ENCODE measurements around the gene LMO2. TPM values are rescaled to one million over a fixed set of nuclear protein-coding genes. Genes with fewer than 3 reads are reported as not detected.
A peak's percentile ranks its signal among the peaks of the same experiment; 100 is the strongest.

LMO2 gene
- total RNA-seq, 1 donor from 2014 or later = 65.1 TPM

DNA sequence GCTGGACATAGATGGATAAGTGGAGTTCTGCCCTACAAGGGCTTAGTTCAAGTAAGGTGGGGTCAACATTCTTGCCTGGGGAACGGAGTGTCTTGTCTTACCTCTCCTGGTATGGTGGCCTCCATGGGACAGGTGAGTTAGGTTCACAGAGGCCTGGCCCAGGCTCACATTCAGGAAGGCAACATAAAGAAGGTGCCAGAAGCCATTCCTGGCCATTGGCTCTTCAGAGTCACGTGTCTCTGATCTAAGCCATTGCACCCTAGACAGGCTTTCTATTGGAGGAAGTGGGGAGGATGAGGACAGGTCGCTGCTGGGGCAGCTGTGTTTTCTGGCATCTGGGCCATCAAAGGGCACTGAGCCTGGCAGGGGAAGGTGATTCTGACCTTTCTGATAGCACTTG, 14.8 kb downstream of the LMO2 start:
- Histone ChIP-seq H3K4me3 (no peak overlapping the region), H3K9me3 (no peaks in the 10 kb centered on the region), H3K27ac (no peak overlapping the region), H3K36me3 (no peaks in the 10 kb centered on the region), H3K27me3 (no peaks in the 10 kb centered on the region), H3K4me1 (peaks cover 9% of the 10 kb centered on the region)
- no peak for DNase-seq
- intact Hi-C loops (cut with DNase I) = no loop called here
- ATAC-seq = no peak
- TF ChIP-seq, protein P1, sequence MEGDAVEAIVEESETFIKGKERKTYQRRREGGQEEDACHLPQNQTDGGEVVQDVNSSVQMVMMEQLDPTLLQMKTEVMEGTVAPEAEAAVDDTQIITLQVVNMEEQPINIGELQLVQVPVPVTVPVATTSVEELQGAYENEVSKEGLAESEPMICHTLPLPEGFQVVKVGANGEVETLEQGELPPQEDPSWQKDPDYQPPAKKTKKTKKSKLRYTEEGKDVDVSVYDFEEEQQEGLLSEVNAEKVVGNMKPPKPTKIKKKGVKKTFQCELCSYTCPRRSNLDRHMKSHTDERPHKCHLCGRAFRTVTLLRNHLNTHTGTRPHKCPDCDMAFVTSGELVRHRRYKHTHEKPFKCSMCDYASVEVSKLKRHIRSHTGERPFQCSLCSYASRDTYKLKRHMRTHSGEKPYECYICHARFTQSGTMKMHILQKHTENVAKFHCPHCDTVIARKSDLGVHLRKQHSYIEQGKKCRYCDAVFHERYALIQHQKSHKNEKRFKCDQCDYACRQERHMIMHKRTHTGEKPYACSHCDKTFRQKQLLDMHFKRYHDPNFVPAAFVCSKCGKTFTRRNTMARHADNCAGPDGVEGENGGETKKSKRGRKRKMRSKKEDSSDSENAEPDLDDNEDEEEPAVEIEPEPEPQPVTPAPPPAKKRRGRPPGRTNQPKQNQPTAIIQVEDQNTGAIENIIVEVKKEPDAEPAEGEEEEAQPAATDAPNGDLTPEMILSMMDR (IDR thresholded peaks at IDR 0.05) = no peak

DNA sequence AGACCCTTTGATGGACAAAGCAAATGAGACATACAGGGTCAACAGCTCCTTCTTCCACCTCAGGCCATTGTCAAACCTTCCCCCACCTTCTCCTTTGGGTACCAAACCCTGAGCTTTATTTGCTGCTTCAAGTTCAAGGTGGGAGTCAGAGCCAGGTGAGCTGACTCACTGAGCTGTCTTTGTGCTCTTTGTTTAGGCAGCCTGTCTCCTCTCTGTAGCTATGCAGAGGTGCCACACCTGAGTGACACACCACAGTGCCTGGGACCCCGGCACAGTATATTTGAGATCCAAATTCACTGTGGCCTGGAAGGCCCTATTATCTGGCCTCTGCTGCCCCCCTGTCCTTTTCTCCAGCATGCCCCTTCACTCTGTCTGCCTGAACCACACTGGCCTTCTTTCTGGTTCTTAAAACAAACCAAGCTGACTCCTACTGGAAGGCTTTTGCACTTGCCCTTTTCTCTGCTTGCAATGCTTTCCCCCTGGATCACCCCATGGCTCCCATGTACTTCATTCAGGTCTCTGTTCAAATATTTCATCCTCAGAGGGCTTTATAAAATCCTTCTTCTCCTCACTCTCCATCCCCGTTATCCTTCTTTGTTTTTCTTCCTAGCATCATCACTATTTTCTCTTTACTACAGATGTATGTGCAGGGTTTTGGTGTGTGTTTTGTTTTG, 16.1 kb downstream of the LMO2 start:
- no peak for ATAC-seq
- Histone ChIP-seq H3K9me3 (no peaks in the 10 kb centered on the region), H3K4me1 (peaks cover 14% of the 10 kb centered on the region), H3K36me3 (no peaks in the 10 kb centered on the region), H3K4me3 (no peak overlapping the region), H3K27ac (no peak overlapping the region), H3K27me3 (no peaks in the 10 kb centered on the region)
- DNase-seq = no peak
- intact Hi-C loops (cut with DNase I) = no loop called here
- TF ChIP-seq, protein P1 (IDR thresholded peaks at IDR 0.05) = no peak

DNA sequence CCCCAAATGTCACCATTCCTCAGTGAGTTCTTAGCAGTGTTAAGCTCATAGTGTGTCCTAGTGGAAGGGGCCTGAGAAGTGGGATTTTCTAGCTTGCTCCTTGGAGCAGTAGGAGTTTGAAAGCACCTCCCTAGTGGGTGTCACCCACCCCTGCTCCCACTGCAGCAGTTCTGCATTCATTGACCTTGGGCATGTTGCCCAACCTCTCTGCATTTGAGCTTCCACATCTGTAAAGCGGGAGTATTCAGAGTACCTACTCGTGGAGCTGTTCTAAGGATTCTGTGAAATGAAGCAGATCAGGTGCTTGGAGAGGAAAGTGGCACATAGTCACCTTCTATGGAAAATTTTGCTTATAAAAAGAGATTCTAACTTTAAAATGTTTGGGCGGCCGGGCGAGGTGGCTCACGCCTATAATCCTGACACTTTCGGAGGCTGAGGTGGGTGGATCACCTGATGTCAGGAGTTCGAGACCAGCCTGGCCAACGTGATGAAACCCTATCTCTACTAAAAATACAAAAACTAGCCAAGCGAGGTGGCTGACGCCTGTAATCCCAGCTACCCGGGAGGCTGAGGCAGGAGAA, 16.9 kb downstream of the LMO2 start:
- peak; percentile 41 for ATAC-seq
- H3K27ac ChIP-seq = no peak overlapping the region
- no peak overlapping the region for H3K4me3 ChIP-seq
- TF ChIP-seq, protein P1 (IDR thresholded peaks at IDR 0.05) = no peak
- no peaks in the 10 kb centered on the region for H3K36me3 ChIP-seq
- intact Hi-C loops (cut with DNase I) = no loop called here
- no peaks in the 10 kb centered on the region for H3K27me3 ChIP-seq
- no peaks in the 10 kb centered on the region for H3K9me3 ChIP-seq
- H3K4me1 ChIP-seq = peaks cover 19% of the 10 kb centered on the region
- no peak for DNase-seq

DNA sequence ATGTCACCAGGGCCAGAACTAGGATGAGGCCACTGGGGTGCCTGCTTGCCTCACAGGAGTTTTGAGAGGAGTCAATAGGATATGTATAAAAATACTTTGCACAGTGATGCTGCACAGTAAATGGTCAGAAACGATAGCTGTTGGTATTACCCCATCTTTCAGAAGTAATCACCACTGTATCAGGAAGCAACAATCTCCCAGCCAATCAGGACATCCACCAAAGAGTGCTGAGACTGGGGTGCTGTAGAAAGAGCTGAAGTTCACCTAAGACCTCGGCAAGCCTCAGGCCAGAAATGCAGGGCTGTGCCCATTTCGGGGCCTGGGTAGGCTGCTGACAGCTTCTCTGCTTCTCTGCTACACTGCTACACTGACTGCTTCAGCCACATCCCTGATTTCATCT, 17.4 kb downstream of the LMO2 start:
- Histone ChIP-seq H3K9me3 (no peaks in the 10 kb centered on the region), H3K4me1 (peaks cover 19% of the 10 kb centered on the region), H3K36me3 (no peaks in the 10 kb centered on the region), H3K4me3 (no peak overlapping the region), H3K27me3 (no peaks in the 10 kb centered on the region), H3K27ac (no peak overlapping the region)
- DNase-seq (no peak), ATAC-seq (no peak)
- TF ChIP-seq, protein P1 (IDR thresholded peaks at IDR 0.05) = no peak
- intact Hi-C loops (cut with DNase I) = no loop called here

DNA sequence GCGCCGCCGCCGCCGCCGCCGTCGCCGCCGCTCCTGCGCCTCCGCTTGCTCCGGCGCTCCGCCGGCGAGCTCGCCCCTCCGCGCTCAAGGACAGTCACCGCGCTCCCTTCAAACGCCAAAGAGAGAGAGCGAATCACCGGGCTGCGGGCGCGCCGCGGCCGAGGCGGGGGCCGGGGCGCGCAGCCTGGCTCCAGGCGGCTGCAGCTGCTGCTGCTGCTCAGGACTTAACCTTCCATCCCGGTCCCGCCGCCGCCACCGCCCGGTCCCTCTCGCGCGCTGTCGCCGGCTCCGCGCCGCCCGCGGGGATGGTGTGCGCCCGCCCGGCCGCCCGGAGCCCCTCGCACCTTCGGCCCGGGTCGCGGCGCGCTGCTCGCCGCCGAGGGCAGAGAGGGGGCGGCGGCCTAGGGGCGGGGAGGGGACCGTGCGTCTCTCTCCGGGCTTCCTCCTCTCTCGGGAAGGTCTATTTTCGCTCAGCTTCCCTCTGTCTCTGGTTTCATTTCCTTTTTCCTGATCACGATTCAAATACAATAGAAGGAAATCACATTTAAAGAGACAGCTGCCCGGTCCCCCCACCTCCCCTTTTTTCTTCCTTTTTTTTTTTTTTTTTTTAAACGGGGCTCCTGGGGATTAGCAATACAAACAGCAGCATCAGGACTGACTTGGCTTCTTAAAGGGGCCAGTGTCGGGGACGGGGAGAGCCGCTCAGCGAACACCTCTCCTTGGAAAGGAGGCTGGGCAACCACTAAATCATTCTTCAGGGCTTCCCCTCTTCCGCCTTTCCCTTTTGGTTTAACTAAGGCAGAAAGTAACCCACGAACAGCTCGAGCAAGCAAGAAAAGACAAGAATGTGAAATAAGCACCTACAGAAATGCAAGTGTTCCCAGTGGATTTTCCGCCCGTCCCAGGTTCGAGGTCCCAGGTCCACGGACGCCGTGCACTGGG, 22.1 kb downstream of the LMO2 start:
- peaks cover 24% of the 10 kb centered on the region for H3K4me1 ChIP-seq
- intact Hi-C loops (cut with DNase I) = no loop called here
- H3K4me3 ChIP-seq = peak overlapping the region; percentile 61
- ATAC-seq (peak; percentile 87), DNase-seq (peak; percentile 77)
- TF ChIP-seq, protein P1 (IDR thresholded peaks at IDR 0.05) = no peak
- no peaks in the 10 kb centered on the region for H3K9me3 ChIP-seq
- H3K36me3 ChIP-seq = no peaks in the 10 kb centered on the region
- peak overlapping the region; percentile 77 for H3K27ac ChIP-seq
- peaks cover 6% of the 10 kb centered on the region for H3K27me3 ChIP-seq

All from upper lobe of right lung (tissue), 1 donor.